Nephron (organoid): ENCODE data around the gene UBE2S.
"Not testable (repeated sequence)": the region's sequence is repeated elsewhere in the genome, so short reads cannot be mapped to it uniquely, and the experiment has no call there.

ENCODE experiments used
- H3K27ac Mint-ChIP-seq, 3 experiments: 2 replicates each; pipeline ENCODE4 v1.8.0; 2020; ENCODE audit warnings: mixed read lengths in 3 of 3, mild to moderate bottlenecking in 2 of 3, moderate library complexity in 1 of 3
- H3K27me3 Mint-ChIP-seq: 2 replicates; pipeline ENCODE4 v1.8.0; 2021; ENCODE audit warnings: low read depth, mild to moderate bottlenecking, moderate library complexity, mixed read lengths
- H3K36me3 Mint-ChIP-seq: 2 replicates; pipeline ENCODE4 v1.8.0; 2020; ENCODE audit warnings: low read depth, mixed read lengths
- H3K4me1 Mint-ChIP-seq: 2 replicates; pipeline ENCODE4 v1.8.0; 2020; ENCODE audit warnings: mixed read lengths
- H3K4me3 Mint-ChIP-seq, 3 experiments: 2 replicates each; pipeline ENCODE4 v1.8.0; 2020; ENCODE audit warnings: mild to moderate bottlenecking in 3 of 3, mixed read lengths in 3 of 3, moderate library complexity in 2 of 3
- H3K9me3 Mint-ChIP-seq: 2 replicates; pipeline ENCODE4 v1.8.0; 2020; ENCODE audit warnings: mixed read lengths
- TF ChIP-seq, protein P1 (sequence below), 3 experiments: fragments of 200-600 bp; sonication (generic); IDR thresholded peaks; one replicate each; pipeline ENCODE4 v1.5.0; 2021; ENCODE audit warnings: antibody characterized with exemption in 3 of 3; ENCODE audit not compliant: unreplicated experiment in 3 of 3

The UBE2S gene

GRCh38 chr19:55423225-55424005 lies 15.8 kb upstream of the UBE2S start:
- TF ChIP-seq, protein P1, sequence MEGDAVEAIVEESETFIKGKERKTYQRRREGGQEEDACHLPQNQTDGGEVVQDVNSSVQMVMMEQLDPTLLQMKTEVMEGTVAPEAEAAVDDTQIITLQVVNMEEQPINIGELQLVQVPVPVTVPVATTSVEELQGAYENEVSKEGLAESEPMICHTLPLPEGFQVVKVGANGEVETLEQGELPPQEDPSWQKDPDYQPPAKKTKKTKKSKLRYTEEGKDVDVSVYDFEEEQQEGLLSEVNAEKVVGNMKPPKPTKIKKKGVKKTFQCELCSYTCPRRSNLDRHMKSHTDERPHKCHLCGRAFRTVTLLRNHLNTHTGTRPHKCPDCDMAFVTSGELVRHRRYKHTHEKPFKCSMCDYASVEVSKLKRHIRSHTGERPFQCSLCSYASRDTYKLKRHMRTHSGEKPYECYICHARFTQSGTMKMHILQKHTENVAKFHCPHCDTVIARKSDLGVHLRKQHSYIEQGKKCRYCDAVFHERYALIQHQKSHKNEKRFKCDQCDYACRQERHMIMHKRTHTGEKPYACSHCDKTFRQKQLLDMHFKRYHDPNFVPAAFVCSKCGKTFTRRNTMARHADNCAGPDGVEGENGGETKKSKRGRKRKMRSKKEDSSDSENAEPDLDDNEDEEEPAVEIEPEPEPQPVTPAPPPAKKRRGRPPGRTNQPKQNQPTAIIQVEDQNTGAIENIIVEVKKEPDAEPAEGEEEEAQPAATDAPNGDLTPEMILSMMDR (IDR thresholded peaks at IDR 0.05; ENCODE audit: unreplicated experiment in 3 of 3): no peak
- Mint-ChIP-seq H3K9me3 (no peaks in the 10 kb centered on the region), H3K4me3 (no peak overlapping the region), H3K4me1 (no peaks in the 10 kb centered on the region), H3K27ac (no peak overlapping the region), H3K27me3 (peaks cover 23% of the 10 kb centered on the region), H3K36me3 (no peaks in the 10 kb centered on the region)

- H3K27me3 Mint-ChIP-seq: peaks cover 31% of the 10 kb centered on the region
- not testable (repeated sequence) for H3K4me1 Mint-ChIP-seq, H3K36me3 Mint-ChIP-seq, H3K27ac Mint-ChIP-seq, H3K4me3 Mint-ChIP-seq, H3K9me3 Mint-ChIP-seq
Observed at GRCh38 chr19:55421281-55421680, 13.7 kb upstream of the UBE2S start.

DNA sequence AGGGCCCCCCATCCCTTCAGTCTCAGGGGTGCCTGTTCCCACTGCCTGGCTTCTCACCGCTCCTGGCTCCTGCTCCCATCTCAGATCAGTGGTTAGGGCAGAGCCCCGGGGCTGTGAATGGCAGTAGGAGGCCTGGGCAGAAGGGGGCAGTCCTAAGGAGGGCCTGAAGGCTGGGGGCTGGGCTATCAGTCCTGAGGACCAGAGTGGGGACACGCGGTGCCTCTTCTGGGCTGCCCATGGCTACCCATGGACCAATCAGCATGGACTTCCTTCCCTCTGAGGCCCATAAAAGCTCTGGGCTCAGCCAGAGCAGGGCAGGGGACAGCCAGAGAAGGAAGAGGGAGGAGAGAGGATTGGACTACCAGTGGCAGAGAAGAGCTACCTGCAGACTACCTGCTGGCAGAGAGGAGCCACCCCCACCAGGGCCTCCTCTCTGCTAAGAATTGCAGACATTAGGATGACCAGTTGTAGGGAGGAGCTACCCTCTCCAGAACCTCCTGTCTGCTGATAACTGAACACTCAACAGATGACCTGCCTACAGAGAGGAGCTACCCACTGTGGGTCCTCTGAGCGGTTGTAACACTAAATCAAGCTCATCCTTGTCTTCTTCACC lies 12.1 kb upstream of the UBE2S start:
- H3K27me3 Mint-ChIP-seq: peaks cover 26% of the 10 kb centered on the region
- TF ChIP-seq, protein P1 (IDR thresholded peaks at IDR 0.05; ENCODE audit: unreplicated experiment in 3 of 3): no peak
- no peak overlapping the region for H3K27ac Mint-ChIP-seq
- H3K4me1 Mint-ChIP-seq: no peaks in the 10 kb centered on the region
- no peak overlapping the region for H3K4me3 Mint-ChIP-seq
- no peaks in the 10 kb centered on the region for H3K36me3 Mint-ChIP-seq
- no peaks in the 10 kb centered on the region for H3K9me3 Mint-ChIP-seq

DNA sequence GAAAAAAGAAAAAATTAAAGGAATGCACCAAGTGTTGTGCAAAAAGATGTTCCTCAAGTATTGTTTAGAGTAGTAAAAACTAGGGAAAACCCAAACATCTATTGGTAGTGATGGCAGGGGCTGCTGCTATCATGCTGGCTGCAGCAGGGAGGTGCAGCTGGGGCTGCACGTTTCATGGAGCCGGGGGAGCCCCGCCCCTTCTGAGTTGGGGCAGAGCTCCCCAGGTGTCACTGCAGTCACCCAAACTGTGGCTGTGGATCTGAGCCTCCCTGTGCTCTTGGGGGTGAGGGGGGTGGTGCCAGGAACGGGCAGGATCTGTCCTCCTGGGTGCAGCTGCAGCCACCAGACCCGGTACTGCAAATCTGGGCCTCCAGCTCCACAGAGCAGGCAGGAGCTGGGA lies 11.5 kb upstream of the UBE2S start:
- no peak overlapping the region for H3K27ac Mint-ChIP-seq
- H3K4me1 Mint-ChIP-seq: no peaks in the 10 kb centered on the region
- H3K4me3 Mint-ChIP-seq: no peak overlapping the region
- no peaks in the 10 kb centered on the region for H3K36me3 Mint-ChIP-seq
- H3K27me3 Mint-ChIP-seq: peaks cover 26% of the 10 kb centered on the region
- TF ChIP-seq, protein P1 (IDR thresholded peaks at IDR 0.05; ENCODE audit: unreplicated experiment in 3 of 3): no peak
- H3K9me3 Mint-ChIP-seq: no peaks in the 10 kb centered on the region

DNA sequence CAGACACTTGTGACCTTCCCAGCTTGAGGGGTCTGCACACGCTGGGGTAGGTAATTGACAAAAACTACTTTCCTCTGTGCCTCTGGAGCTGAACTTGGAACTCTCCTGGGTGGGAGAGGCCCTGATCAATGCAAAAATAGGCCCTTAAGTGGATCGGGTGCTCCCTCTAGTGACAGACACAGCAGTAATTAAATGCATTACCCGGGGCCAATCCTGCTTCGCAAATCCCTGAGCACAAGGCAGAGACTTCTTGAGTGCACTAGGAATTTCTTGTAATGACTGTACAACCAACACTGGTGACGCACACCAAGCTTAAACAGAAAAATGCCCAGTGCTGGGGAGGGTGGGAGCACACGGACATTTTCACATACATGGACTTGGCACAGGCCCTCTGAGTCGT lies 10.6 kb upstream of the UBE2S start:
- no peak overlapping the region for H3K27ac Mint-ChIP-seq

DNA sequence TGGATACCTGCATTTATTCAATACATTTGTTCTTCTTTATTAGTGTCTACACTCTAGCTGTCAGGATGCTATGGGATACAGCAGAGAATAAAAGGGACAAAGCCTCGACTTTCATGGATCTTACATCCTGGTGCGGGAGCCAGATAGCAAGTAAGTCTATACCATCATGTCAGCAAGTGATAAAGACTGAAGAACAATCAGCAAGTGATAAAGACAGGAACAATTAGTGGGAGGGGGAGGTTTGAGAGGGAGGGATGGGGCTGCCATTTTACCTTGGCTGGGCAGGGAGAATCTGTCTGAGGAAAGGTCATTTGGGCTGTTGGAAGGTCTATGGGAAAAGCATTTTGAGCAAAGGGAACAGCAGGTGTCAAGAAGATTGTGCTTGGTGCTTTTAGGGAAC lies 2.6 kb upstream of the UBE2S start:
- peaks cover 15% of the 10 kb centered on the region for H3K36me3 Mint-ChIP-seq
- H3K4me1 Mint-ChIP-seq: peaks cover 26% of the 10 kb centered on the region

More for the DNA sequence above, 10.6 kb upstream of the UBE2S start:
- Mint-ChIP-seq H3K4me3 (no peak overlapping the region), H3K9me3 (no peaks in the 10 kb centered on the region), H3K27me3 (peaks cover 22% of the 10 kb centered on the region), H3K4me1 (no peaks in the 10 kb centered on the region), H3K36me3 (no peaks in the 10 kb centered on the region)
- TF ChIP-seq, protein P1 (IDR thresholded peaks at IDR 0.05; ENCODE audit: unreplicated experiment in 3 of 3): peak; percentile 73 to 79 (median 75)

GRCh38 chr19:55409179-55409578 lies 1.6 kb upstream of the UBE2S start:
- not testable (repeated sequence) for H3K27me3 Mint-ChIP-seq, H3K9me3 Mint-ChIP-seq
- H3K4me3 Mint-ChIP-seq: peak overlapping the region in 2 of 3 experiments; percentile 56 to 97
- H3K4me1 Mint-ChIP-seq: peaks cover 26% of the 10 kb centered on the region
- peak overlapping the region; percentile 99 to 100 (median 99) for H3K27ac Mint-ChIP-seq
- peaks cover 16% of the 10 kb centered on the region for H3K36me3 Mint-ChIP-seq

More for the DNA sequence above, 2.6 kb upstream of the UBE2S start:
- Mint-ChIP-seq H3K27me3 (peaks cover 13% of the 10 kb centered on the region), H3K4me3 (peak overlapping the region in 2 of 3 experiments; percentile 18 to 56), H3K27ac (peak overlapping the region; percentile 92 to 99 (median 96)), H3K9me3 (peaks cover 5% of the 10 kb centered on the region)
- TF ChIP-seq, protein P1 (IDR thresholded peaks at IDR 0.05; ENCODE audit: unreplicated experiment in 3 of 3): no peak
